Neural crest cell (in vitro differentiated cells): ENCODE data around the gene KRT81. TPM values are rescaled to one million over a fixed set of nuclear protein-coding genes. Genes with fewer than 3 reads are reported as not detected.

ENCODE experiments used
- DNase-seq: peaks from one replicate; pipeline ENCODE4 v3.0.0; 2021; ENCODE audit warnings: low read depth, mixed read lengths, low spot score
- H3K27ac Mint-ChIP-seq: one replicate; pipeline ENCODE4 v1.8.0; 2021; ENCODE audit warnings: mild to moderate bottlenecking, mixed read lengths; ENCODE audit not compliant: unreplicated experiment
- H3K27me3 Mint-ChIP-seq: 2 replicates; pipeline ENCODE4 v1.8.0; 2021; ENCODE audit warnings: low read depth, mild to moderate bottlenecking, mixed read lengths
- H3K36me3 Mint-ChIP-seq: 2 replicates; pipeline ENCODE4 v1.8.0; 2021; ENCODE audit warnings: low read depth, mild to moderate bottlenecking, mixed read lengths
- H3K4me1 Mint-ChIP-seq: 2 replicates; pipeline ENCODE4 v1.8.0; 2021; ENCODE audit warnings: mixed read lengths
- H3K4me3 Mint-ChIP-seq: one replicate; pipeline ENCODE4 v1.8.0; 2021; ENCODE audit warnings: mild to moderate bottlenecking, mixed read lengths
- H3K9me3 Mint-ChIP-seq: 2 replicates; pipeline ENCODE4 v1.8.0; 2021; ENCODE audit warnings: mixed read lengths
- CTCF ChIP-seq: fragments of 200-600 bp; sonication (generic); conservative IDR thresholded peaks from 2 replicates; pipeline ENCODE4 v1.5.0; 2021; ENCODE audit warnings: antibody characterized with exemption, mild to moderate bottlenecking
- total RNA-seq: library from RNA; stranded (reverse); gene quantifications from 2 replicates; pipeline ENCODE4 v1.2.1, GENCODE V29; 2021

The KRT81 gene
- total RNA-seq, 1 donor from 2014 or later = not detected

GRCh38 chr12:52327830-52328500 is 36.6 kb upstream of the KRT81 start:
- Mint-ChIP-seq H3K4me3 (no peak overlapping the region), H3K36me3 (no peaks in the 10 kb centered on the region), H3K27me3 (peaks cover 29% of the 10 kb centered on the region), H3K9me3 (no peaks in the 10 kb centered on the region), H3K27ac (no peak overlapping the region), H3K4me1 (no peaks in the 10 kb centered on the region)
- DNase-seq = no peak
- no peak for TF ChIP-seq CTCF

- H3K36me3 Mint-ChIP-seq = no peaks in the 10 kb centered on the region
- TF ChIP-seq CTCF = peak; percentile 70
- no peaks in the 10 kb centered on the region for H3K9me3 Mint-ChIP-seq
- peaks cover 35% of the 10 kb centered on the region for H3K27me3 Mint-ChIP-seq
- no peaks in the 10 kb centered on the region for H3K4me1 Mint-ChIP-seq
- peak; percentile 53 for DNase-seq
- no peak overlapping the region for H3K4me3 Mint-ChIP-seq
- no peak overlapping the region for H3K27ac Mint-ChIP-seq
Observed at GRCh38 chr12:52327052-52327829, 35.9 kb upstream of the KRT81 start.

GRCh38 chr12:52324153-52324444 is 32.8 kb upstream of the KRT81 start:
- DNase-seq = no peak
- Mint-ChIP-seq H3K9me3 (no peaks in the 10 kb centered on the region), H3K27me3 (peaks cover 44% of the 10 kb centered on the region), H3K4me3 (no peak overlapping the region), H3K4me1 (no peaks in the 10 kb centered on the region), H3K36me3 (no peaks in the 10 kb centered on the region), H3K27ac (no peak overlapping the region)
- no peak for TF ChIP-seq CTCF

DNA sequence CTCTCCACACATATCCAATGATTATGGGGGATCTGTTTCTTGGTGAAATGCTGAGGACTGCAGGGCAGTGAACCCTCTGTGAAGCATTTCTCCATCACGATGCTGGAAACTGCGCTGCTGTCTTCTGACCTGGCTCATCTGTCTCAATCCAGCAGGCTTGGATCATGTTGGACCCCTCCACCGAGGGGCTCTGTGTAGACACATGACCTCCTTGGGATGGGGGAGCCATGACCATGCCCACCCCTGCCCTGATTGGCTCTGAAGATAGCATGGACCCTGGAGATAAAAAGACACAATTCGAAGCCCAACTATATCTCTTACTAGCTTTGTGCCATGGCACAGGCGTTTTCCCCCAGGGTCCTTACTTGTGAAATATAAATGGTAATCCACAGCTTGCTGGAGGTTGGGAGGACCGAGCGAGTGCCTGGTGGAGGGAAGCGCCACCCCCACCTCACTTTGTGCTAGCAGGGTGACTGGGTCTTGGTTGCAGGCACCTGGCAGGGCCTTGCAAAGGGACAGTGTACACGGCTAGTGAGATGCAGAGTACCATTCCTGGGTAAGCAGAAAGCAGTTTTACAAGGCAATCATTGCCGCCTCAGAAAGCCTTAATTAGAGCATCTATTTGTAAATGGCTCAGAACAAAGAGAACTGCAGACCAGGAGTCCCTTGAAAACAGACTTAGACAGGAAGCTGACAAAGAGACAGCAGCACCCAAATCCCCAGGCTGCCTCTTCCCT is 32.2 kb upstream of the KRT81 start:
- no peaks in the 10 kb centered on the region for H3K36me3 Mint-ChIP-seq
- no peaks in the 10 kb centered on the region for H3K9me3 Mint-ChIP-seq
- H3K27me3 Mint-ChIP-seq = peaks cover 46% of the 10 kb centered on the region
- H3K4me3 Mint-ChIP-seq = no peak overlapping the region
- TF ChIP-seq CTCF = no peak
- no peak overlapping the region for H3K27ac Mint-ChIP-seq
- no peak for DNase-seq
- H3K4me1 Mint-ChIP-seq = no peaks in the 10 kb centered on the region

DNA sequence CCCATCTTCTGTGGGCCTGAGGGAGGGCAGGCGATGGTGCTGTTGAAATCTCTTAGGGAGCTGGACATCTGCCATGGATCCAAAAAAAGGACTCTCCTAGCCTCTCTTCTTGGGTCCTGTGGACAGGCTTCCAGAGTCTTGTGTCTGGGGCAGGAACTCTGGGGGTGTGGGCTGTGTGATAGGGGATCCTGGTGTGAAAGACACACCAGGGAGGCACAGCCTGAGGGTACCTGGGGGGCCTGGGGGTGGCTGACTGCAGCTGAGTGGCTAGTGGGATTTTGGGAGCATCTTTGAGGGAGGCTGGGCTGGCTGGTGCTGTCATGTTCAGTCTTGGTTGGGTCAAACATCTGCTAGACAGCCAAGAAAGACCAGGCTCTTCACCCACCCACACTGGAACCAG is 31.7 kb upstream of the KRT81 start:
- no peak for TF ChIP-seq CTCF
- no peaks in the 10 kb centered on the region for H3K36me3 Mint-ChIP-seq
- no peaks in the 10 kb centered on the region for H3K4me1 Mint-ChIP-seq
- H3K9me3 Mint-ChIP-seq = no peaks in the 10 kb centered on the region
- no peak overlapping the region for H3K4me3 Mint-ChIP-seq
- no peak for DNase-seq
- no peak overlapping the region for H3K27ac Mint-ChIP-seq
- H3K27me3 Mint-ChIP-seq = peaks cover 49% of the 10 kb centered on the region
